Endothelial cell of umbilical vein (primary cell): ENCODE data around the gene THOP1. TPM values are rescaled to one million over a fixed set of nuclear protein-coding genes. Genes with fewer than 3 reads are reported as not detected.

ENCODE experiments used
- BruUV-seq: library from RNA; stranded (reverse); fragments of 400-500 nt; replicated peaks from 2 replicates; lab custom pipeline; 2021; lab: Mats Ljungman, UMichigan
- CTCF ChIA-PET: fragments of 300-600, 350-600 bp; sonication (Branson Sonifier 250); formaldehyde crosslinking; loops from one replicate; lab custom pipeline; 2021; ENCODE audit warnings: antibody characterized with exemption, inconsistent platforms; lab: Charles Lee
- POLR2A ChIA-PET: fragments of 300-600, 350-600 bp; sonication (Branson Sonifier 250); formaldehyde crosslinking; loops from one replicate; lab custom pipeline; 2021; ENCODE audit warnings: antibody characterized with exemption, inconsistent platforms; lab: Charles Lee
- DNase-seq: peaks from one replicate; pipeline ENCODE4 v3.0.0-alpha.2; 2011; ENCODE audit warnings: low read depth, low spot score
- FAIRE-seq: peaks from 2 replicates; lab custom pipeline; 2011; peaks lifted over from hg19 to GRCh38; lab: Jason Lieb, UNC
- H2AFZ ChIP-seq: 2 replicates; pipeline ENCODE4 v1.6.0; 2012; ENCODE audit warnings: low read depth, low read length, control low read depth, inconsistent platforms
- H3K27ac ChIP-seq: 2 replicates; pipeline ENCODE4 v1.5.1; 2011; ENCODE audit warnings: low read depth, mild to moderate bottlenecking, control low read depth, low read length, moderate library complexity; ENCODE audit not compliant: insufficient read depth
- H3K27me3 ChIP-seq, 2 experiments: 2 replicates each; pipeline versions ENCODE4 v1.6.0 to v1.6.1; 2011; ENCODE audit warnings: low read length in 2 of 2, mixed read lengths in 1 of 2; ENCODE audit not compliant: control insufficient read depth in 2 of 2, insufficient read depth in 2 of 2
- H3K36me3 ChIP-seq, 2 experiments: 2 replicates in 1 of 2; 3 replicates in 1 of 2; pipeline ENCODE4 v1.5.1; 2011; ENCODE audit warnings: low read length in 2 of 2, mild to moderate bottlenecking in 1 of 2, moderate library complexity in 1 of 2; ENCODE audit not compliant: control insufficient read depth in 2 of 2, insufficient read depth in 2 of 2; ENCODE audit errors: extremely low read depth in 1 of 2
- H3K4me1 ChIP-seq: 3 replicates; pipeline ENCODE4 v1.5.1; 2011; ENCODE audit warnings: mild to moderate bottlenecking, low read length; ENCODE audit not compliant: control insufficient read depth, insufficient read depth; ENCODE audit errors: extremely low read depth
- H3K4me2 ChIP-seq: 2 replicates; pipeline ENCODE4 v1.6.1; 2011; ENCODE audit warnings: low read length, control low read depth, mixed read lengths; ENCODE audit not compliant: insufficient read depth
- H3K4me3 ChIP-seq, 3 experiments: fragments of 200-600 bp in 1 of 3; sonication (generic), shearing (Covaris generic) in 1 of 3; replicated peaks in 1 of 3; 2 replicates each; pipeline ENCODE4 v1.5.1; 2011 to 2016; ENCODE audit warnings: control low read depth in 3 of 3, low read length in 3 of 3, mild to moderate bottlenecking in 2 of 3, inconsistent platforms in 1 of 3, low read depth in 1 of 3, moderate library complexity in 1 of 3; ENCODE audit not compliant: insufficient read depth in 1 of 3
- H3K79me2 ChIP-seq: 2 replicates; pipeline ENCODE4 v1.6.0; 2012; ENCODE audit warnings: low read length, inconsistent platforms; ENCODE audit not compliant: control insufficient read depth, insufficient read depth
- H3K9ac ChIP-seq: replicated peaks from 2 replicates; pipeline ENCODE3; 2011; ENCODE audit warnings: low read length, control low read depth; ENCODE audit not compliant: insufficient read depth; ENCODE audit errors: extremely low read depth
- H3K9me1 ChIP-seq: replicated peaks from 3 replicates; pipeline ENCODE4 v1.6.0; 2011; ENCODE audit warnings: mild to moderate bottlenecking, low read length; ENCODE audit not compliant: control insufficient read depth, insufficient read depth; ENCODE audit errors: extremely low read depth
- H3K9me3 ChIP-seq: replicated peaks from 2 replicates; pipeline ENCODE4 v1.5.1; 2012; ENCODE audit warnings: low read length, inconsistent platforms; ENCODE audit not compliant: control insufficient read depth, insufficient read depth
- H4K20me1 ChIP-seq: replicated peaks from 2 replicates; pipeline ENCODE3; 2011; ENCODE audit warnings: mild to moderate bottlenecking, low read length; ENCODE audit not compliant: control insufficient read depth, insufficient read depth; ENCODE audit errors: extremely low read depth
- CTCF ChIP-seq, 2 donors: IDR thresholded peaks; 1 replicate in 1 of 2; 2 replicates in 1 of 2; pipeline ENCODE4 v1.5.1; 2011; ENCODE audit warnings: low read length in 2 of 2, mild to moderate bottlenecking in 2 of 2, moderate library complexity in 2 of 2, control low read depth in 1 of 2, inconsistent platforms in 1 of 2, low read depth in 1 of 2; ENCODE audit not compliant: insufficient read depth in 1 of 2; ENCODE audit errors: extremely low read depth in 1 of 2
- EZH2 ChIP-seq: IDR thresholded peaks from 2 replicates; pipeline ENCODE4 v1.6.1; 2012; ENCODE audit warnings: borderline replicate concordance, low read depth, mild to moderate bottlenecking, moderate library complexity, low read length, inconsistent platforms; ENCODE audit not compliant: severe bottlenecking
- FOS ChIP-seq: IDR thresholded peaks from 2 replicates; pipeline ENCODE4 v1.6.1; 2011; ENCODE audit warnings: mild to moderate bottlenecking, low read length, moderate library complexity, borderline replicate concordance; ENCODE audit not compliant: insufficient read depth
- MAX ChIP-seq: IDR thresholded peaks from 2 replicates; pipeline ENCODE4 v1.6.1; 2011; ENCODE audit not compliant: insufficient read depth, insufficient read length
- MYC ChIP-seq: IDR thresholded peaks from one replicate; pipeline ENCODE4 v1.6.1; 2011; ENCODE audit warnings: mild to moderate bottlenecking, low read depth, low read length
- POLR2A ChIP-seq: IDR thresholded peaks from 2 replicates; pipeline ENCODE4 v1.6.1; 2012; ENCODE audit warnings: low read depth, mild to moderate bottlenecking, control low read depth, low read length
- POLR2AphosphoS5 ChIP-seq: IDR thresholded peaks from 2 replicates; pipeline ENCODE4 v1.6.1; 2012; ENCODE audit warnings: low read depth, mild to moderate bottlenecking, control low read depth, low read length, moderate library complexity; ENCODE audit not compliant: insufficient read depth
- dilution Hi-C: fragments of 300-500 bp; cut with MboI; formaldehyde crosslinking; loops from one replicate; pipeline ENCODE4 v1.15.0; 2019; ENCODE audit warnings: low sequenced_read_pairs; ENCODE audit not compliant: extremely low pct_ligation_motif_present
- intact Hi-C: fragments of 100-400 bp; cut with micrococcal nuclease; formaldehyde crosslinking; loops from one replicate; pipeline ENCODE4 v1.10.0; 2022
- polyA plus RNA-seq, 4 experiments: library from polyadenylated mRNA; depleted of rRNA in 3 of 4; stranded (reverse) in 3 of 4; unstranded in 1 of 4; fragments of >200 nt; gene quantifications; 2 replicates each; pipeline versions ENCODE4 v1.2.1 to v1.2.3, GENCODE V29; 2011 to 2012; ENCODE audit warnings: missing spikeins in 1 of 4
- total RNA-seq: library from RNA; stranded (reverse); gene quantifications from 2 replicates; pipeline ENCODE4 v1.2.3, GENCODE V29; 2021

Gene THOP1
- total and polyA plus RNA-seq, 2 donors (not counting 3 experiments of a cell fraction or from before 2014, with no cell fraction given): 88.0 to 115 TPM

- H3K36me3 ChIP-seq: no peaks in the 10 kb centered on the region
- peaks cover 88% of the 10 kb centered on the region for H3K79me2 ChIP-seq
- ChIA-PET POLR2A (no interaction called here), CTCF (no interaction called here)
- no peak for FAIRE-seq
- H3K9ac ChIP-seq: no peak overlapping the region
- H3K4me1 ChIP-seq: peaks cover 17% of the 10 kb centered on the region
- H3K27me3 ChIP-seq: no peaks in the 10 kb centered on the region
- H4K20me1 ChIP-seq: no peaks in the 10 kb centered on the region
- no TSS peak for BruUV-seq
- no peaks in the 10 kb centered on the region for H3K9me1 ChIP-seq
- no peaks in the 10 kb centered on the region for H3K9me3 ChIP-seq
- no peak overlapping the region for H3K27ac ChIP-seq
- TF ChIP-seq EZH2 (no peak), CTCF (IDR thresholded peaks at IDR 0.05; ENCODE audit: extremely low read depth in 1 of 2, insufficient read depth in 1 of 2, low read depth in 1 of 2, low read length in 2 of 2) (no peak), POLR2AphosphoS5 (no peak), MYC (no peak), MAX (no peak), POLR2A (no peak), FOS (no peak)
- H3K4me3 ChIP-seq: no peak overlapping the region
- no peak for DNase-seq
- intact Hi-C loops: no loop called here
- H3K4me2 ChIP-seq: no peak overlapping the region
- no peak overlapping the region for H2AFZ ChIP-seq
- dilution Hi-C loops: no loop called here
Observed at GRCh38 chr19:2779121-2779740, 6.1 kb upstream of the THOP1 start.
